K562 (cell line): ENCODE results near the gene PHF20. TPM values are rescaled to one million over a fixed set of nuclear protein-coding genes. Genes with fewer than 3 reads are reported as not detected.

Experiments
- DEAF1 ChIP-seq: fragments of 450-650 bp; formaldehyde crosslinking; IDR thresholded peaks from 2 replicates; pipeline ENCODE4 v1.4.0; 2020; ENCODE audit warnings: mild to moderate bottlenecking, moderate library complexity
- ETV6 ChIP-seq, 3 experiments: fragments of 150-350 bp in 1 of 3; sonication (generic) in 1 of 3; formaldehyde crosslinking in 1 of 3; IDR thresholded peaks; 2 replicates each; pipeline versions ENCODE4 v1.6.1 to v1.8.0; 2014 to 2022; ENCODE audit warnings: borderline replicate concordance in 2 of 3, low read depth in 2 of 3, antibody characterized with exemption in 1 of 3, low read length in 1 of 3, mild to moderate bottlenecking in 1 of 3, missing genetic modification reagents in 1 of 3
- HNRNPK ChIP-seq: fragments of 200-400 bp; formaldehyde crosslinking; IDR thresholded peaks from one replicate; pipeline ENCODE4 v1.6.1; 2018; ENCODE audit warnings: mild to moderate bottlenecking, low read depth, low read length; ENCODE audit not compliant: poor library complexity, severe bottlenecking
- LCOR ChIP-seq: sonication (generic); formaldehyde crosslinking; IDR thresholded peaks from 2 replicates; pipeline ENCODE4 v1.8.0; 2022; ENCODE audit warnings: mild to moderate bottlenecking, missing genetic modification reagents
- NR2C2 ChIP-seq, 2 experiments: fragments of 200-800 bp in 1 of 2; sonication (Bioruptor generic) in 1 of 2; sonication (generic) in 1 of 2; formaldehyde crosslinking in 1 of 2; IDR thresholded peaks; 2 replicates each; pipeline versions ENCODE4 v1.6.1 to v1.8.0; 2016 to 2022; ENCODE audit warnings: mild to moderate bottlenecking in 1 of 2, missing compliant biosample characterization in 1 of 2, missing genetic modification characterization in 1 of 2, missing genetic modification reagents in 1 of 2
- NR2F6 ChIP-seq: fragments of 450-650 bp; formaldehyde crosslinking; IDR thresholded peaks from 2 replicates; pipeline ENCODE4 v1.4.0; 2020; ENCODE audit warnings: mild to moderate bottlenecking
- SRSF7 ChIP-seq: fragments of 200-400 bp; formaldehyde crosslinking; optimal IDR thresholded peaks from 2 replicates; pipeline ENCODE3; 2017; ENCODE audit warnings: mild to moderate bottlenecking, low read depth, low read length
- TBP ChIP-seq: optimal IDR thresholded peaks from 2 replicates; pipeline ENCODE3; 2011; ENCODE audit warnings: low read depth, low read length, improper control_type of control experiment
- TGIF2 ChIP-seq: sonication (generic); formaldehyde crosslinking; IDR thresholded peaks from 2 replicates; pipeline ENCODE4 v1.8.1; 2022; ENCODE audit warnings: mild to moderate bottlenecking, missing genetic modification reagents, moderate library complexity
- ZFP1 ChIP-seq: fragments of 450-650 bp; formaldehyde crosslinking; IDR thresholded peaks from 2 replicates; pipeline ENCODE4 v1.4.0; 2020; ENCODE audit warnings: mild to moderate bottlenecking, mixed read lengths
- ZFX ChIP-seq: sonication (generic); formaldehyde crosslinking; IDR thresholded peaks from 2 replicates; pipeline ENCODE4 v1.8.0; 2022; ENCODE audit warnings: mild to moderate bottlenecking, missing genetic modification reagents, moderate library complexity
- ZNF395 ChIP-seq: fragments of 200-800 bp; sonication (Bioruptor generic); IDR thresholded peaks from 2 replicates; pipeline ENCODE4 v1.6.1; 2017; ENCODE audit warnings: missing genetic modification characterization, missing compliant biosample characterization
- ZNF778 ChIP-seq: fragments of 450-650 bp; formaldehyde crosslinking; IDR thresholded peaks from 2 replicates; pipeline ENCODE4 v1.4.0; 2020; ENCODE audit warnings: mild to moderate bottlenecking, moderate library complexity
- polyA plus RNA-seq, 8 experiments: library from polyadenylated mRNA; depleted of rRNA in 4 of 8; stranded (reverse) in 5 of 8; unstranded in 3 of 8; fragments of >200 nt; fragmentation: Nextera tagmentation in 2 of 8; fragmentation: Illumina TruSeq in 1 of 8; extraction: Ambion mirVana in 2 of 8; extraction: Trizol in 1 of 8; gene quantifications; 2 replicates each; pipeline versions ENCODE4 v1.2.1 to v1.2.3, GENCODE V29; 2011 to 2014; ENCODE audit warnings: inconsistent platforms in 1 of 8, missing spikeins in 1 of 8
- total RNA-seq, 7 experiments: library from RNA; depleted of rRNA in 6 of 7; stranded (reverse); fragments of >200 nt in 6 of 7; fragmentation: Illumina TruSeq in 2 of 7; extraction: Trizol in 2 of 7; gene quantifications; 2 replicates each; pipeline versions ENCODE4 v1.2.1 to v1.2.3, GENCODE V29; 2011 to 2021; ENCODE audit warnings: low replicate concordance in 1 of 7
- TF ChIP-seq, protein P1 (sequence below): sonication (generic); formaldehyde crosslinking; IDR thresholded peaks from 2 replicates; pipeline ENCODE4 v1.8.0; 2023; ENCODE audit warnings: mild to moderate bottlenecking, missing genetic modification reagents
- TF ChIP-seq, protein P2 (sequence below): fragments of 450-650 bp; formaldehyde crosslinking; IDR thresholded peaks from 2 replicates; pipeline ENCODE4 v1.4.0; 2020; ENCODE audit warnings: mild to moderate bottlenecking
- TF ChIP-seq, protein P3 (sequence below): fragments of 250-450 bp; sonication (Bioruptor Pico); IDR thresholded peaks from 2 replicates; pipeline ENCODE4 v1.8.0; 2021; ENCODE audit warnings: moderate library complexity, mild to moderate bottlenecking, inconsistent platforms

PHF20 gene
- total and polyA plus RNA-seq, 9 of the 15 experiments (the other 6 are each of a cell fraction or from before 2014, with no cell fraction given), result 49.9 to 196 (median 70.7) TPM

DNA sequence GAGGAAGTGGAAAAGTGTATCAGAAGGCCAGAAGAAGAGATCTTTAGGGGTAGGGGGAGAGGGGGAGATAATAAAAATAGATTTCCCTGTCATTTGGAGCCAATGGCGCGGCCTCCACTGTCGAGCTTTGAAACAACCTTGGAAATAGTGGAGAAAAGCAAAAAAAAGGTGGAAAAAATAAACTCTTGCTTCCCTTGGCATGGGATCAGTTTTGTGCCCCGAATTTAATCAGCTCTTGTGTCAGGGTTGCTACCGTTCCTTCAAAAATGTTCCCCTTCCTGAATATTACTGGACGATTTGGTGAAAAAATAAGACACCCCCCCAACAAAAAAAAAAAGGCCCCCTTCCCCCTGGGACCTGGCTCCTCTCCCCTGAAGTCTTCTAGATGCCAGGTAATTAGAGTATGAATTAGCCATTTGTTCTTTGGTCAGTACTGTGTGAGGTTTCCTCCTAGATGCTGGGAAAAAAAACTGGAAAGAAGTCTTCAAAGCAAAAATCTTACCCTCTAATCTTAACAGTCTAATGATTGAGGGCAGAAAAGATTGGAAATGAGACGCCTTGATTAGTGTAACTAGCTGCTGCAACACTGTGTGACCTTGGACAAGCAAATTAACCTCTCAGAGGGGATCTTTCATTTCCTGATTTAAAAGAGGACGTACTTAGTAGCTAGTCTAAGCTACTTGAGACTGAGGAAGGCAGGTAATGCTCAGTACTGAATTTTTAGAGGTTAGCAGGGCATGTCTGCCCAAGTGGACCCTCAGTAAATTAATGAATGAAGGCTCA is 28.9 kb upstream of the PHF20 start (continued):
- TF ChIP-seq, protein P1, sequence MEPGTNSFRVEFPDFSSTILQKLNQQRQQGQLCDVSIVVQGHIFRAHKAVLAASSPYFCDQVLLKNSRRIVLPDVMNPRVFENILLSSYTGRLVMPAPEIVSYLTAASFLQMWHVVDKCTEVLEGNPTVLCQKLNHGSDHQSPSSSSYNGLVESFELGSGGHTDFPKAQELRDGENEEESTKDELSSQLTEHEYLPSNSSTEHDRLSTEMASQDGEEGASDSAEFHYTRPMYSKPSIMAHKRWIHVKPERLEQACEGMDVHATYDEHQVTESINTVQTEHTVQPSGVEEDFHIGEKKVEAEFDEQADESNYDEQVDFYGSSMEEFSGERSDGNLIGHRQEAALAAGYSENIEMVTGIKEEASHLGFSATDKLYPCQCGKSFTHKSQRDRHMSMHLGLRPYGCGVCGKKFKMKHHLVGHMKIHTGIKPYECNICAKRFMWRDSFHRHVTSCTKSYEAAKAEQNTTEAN (CRISPR knock-in tag), result no peak
- no peak; the same call in 1 of the 2 replicates for TF ChIP-seq NR2F6
- TF ChIP-seq TBP, result no peak
- no peak for TF ChIP-seq LCOR
- 0 out of 2 replicates have a peak, but pooled peaks have one; percentile 13 for TF ChIP-seq DEAF1 (CRISPR knock-in tag)
- TF ChIP-seq ZNF395 (CRISPR knock-in tag), result no peak; the same call in 1 of the 2 replicates
- no peak for TF ChIP-seq ZFX (CRISPR knock-in tag)
- TF ChIP-seq ZNF778 (CRISPR knock-in tag), result no peak
- TF ChIP-seq HNRNPK, result no peak
- TF ChIP-seq NR2C2 (CRISPR knock-in tag; IDR thresholded peaks at IDR 0.05), result no peak
- peak; percentile 20; the same call in 1 of the 2 replicates for TF ChIP-seq NR2C2 (tag; IDR thresholded peaks at IDR 0.05)
- TF ChIP-seq, protein P2, sequence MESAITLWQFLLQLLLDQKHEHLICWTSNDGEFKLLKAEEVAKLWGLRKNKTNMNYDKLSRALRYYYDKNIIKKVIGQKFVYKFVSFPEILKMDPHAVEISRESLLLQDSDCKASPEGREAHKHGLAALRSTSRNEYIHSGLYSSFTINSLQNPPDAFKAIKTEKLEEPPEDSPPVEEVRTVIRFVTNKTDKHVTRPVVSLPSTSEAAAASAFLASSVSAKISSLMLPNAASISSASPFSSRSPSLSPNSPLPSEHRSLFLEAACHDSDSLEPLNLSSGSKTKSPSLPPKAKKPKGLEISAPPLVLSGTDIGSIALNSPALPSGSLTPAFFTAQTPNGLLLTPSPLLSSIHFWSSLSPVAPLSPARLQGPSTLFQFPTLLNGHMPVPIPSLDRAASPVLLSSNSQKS, result no peak
- TF ChIP-seq SRSF7, result no peak
- no peak for TF ChIP-seq TGIF2 (CRISPR knock-in tag)
- no peak for TF ChIP-seq ETV6 (IDR thresholded peaks at IDR 0.05; ENCODE audit: borderline replicate concordance in 1 of 2, low read depth in 2 of 2, low read length in 1 of 2)
- no peak for TF ChIP-seq ETV6 (CRISPR knock-in tag; IDR thresholded peaks at IDR 0.05; ENCODE audit: borderline replicate concordance)
- no peak for TF ChIP-seq ZFP1 (CRISPR knock-in tag)
- TF ChIP-seq, protein P3, sequence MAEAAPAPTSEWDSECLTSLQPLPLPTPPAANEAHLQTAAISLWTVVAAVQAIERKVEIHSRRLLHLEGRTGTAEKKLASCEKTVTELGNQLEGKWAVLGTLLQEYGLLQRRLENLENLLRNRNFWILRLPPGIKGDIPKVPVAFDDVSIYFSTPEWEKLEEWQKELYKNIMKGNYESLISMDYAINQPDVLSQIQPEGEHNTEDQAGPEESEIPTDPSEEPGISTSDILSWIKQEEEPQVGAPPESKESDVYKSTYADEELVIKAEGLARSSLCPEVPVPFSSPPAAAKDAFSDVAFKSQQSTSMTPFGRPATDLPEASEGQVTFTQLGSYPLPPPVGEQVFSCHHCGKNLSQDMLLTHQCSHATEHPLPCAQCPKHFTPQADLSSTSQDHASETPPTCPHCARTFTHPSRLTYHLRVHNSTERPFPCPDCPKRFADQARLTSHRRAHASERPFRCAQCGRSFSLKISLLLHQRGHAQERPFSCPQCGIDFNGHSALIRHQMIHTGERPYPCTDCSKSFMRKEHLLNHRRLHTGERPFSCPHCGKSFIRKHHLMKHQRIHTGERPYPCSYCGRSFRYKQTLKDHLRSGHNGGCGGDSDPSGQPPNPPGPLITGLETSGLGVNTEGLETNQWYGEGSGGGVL (CRISPR knock-in tag), result no peak
